GM18909 (cell line): ENCODE results near the gene ZNF773.
"Not testable (repeated sequence)": the region's sequence is repeated elsewhere in the genome, so short reads cannot be mapped to it uniquely, and the experiment has no call there.

Experiments
- ATAC-seq: cut with Tn5 transposase; IDR thresholded peaks from one replicate; pipeline ENCODE4 v1.9.1; 2021; ENCODE audit warnings: mild to moderate bottlenecking; ENCODE audit not compliant: unreplicated experiment, poor library complexity

The ZNF773 gene

GRCh38 chr19:57499680-57500395 is at the start of gene ZNF773:
Gene ZNF773, plus strand, starts transcription at chr19:57499938. Its CDS starts 143 bp downstream, at chr19:57500081.
- peak; percentile 99 for ATAC-seq

GRCh38 chr19:57452307-57452706 is 47.4 kb upstream of the ZNF773 start:
- no peak for ATAC-seq

GRCh38 chr19:57465680-57466381 is 33.9 kb upstream of the ZNF773 start:
- no peak for ATAC-seq

- ATAC-seq = no peak
Measured at GRCh38 chr19:57466489-57466888, 33.2 kb upstream of the ZNF773 start.

- ATAC-seq = no peak
Measured at GRCh38 chr19:57473646-57474045, 26.1 kb upstream of the ZNF773 start.

- peak; percentile 94 for ATAC-seq
Measured at GRCh38 chr19:57477191-57478008, 22.3 kb upstream of the ZNF773 start, which contains the start of gene ZNF772. Gene ZNF772, minus strand, starts transcription at chr19:57477566. Its CDS starts 257 bp downstream, at chr19:57477309.

GRCh38 chr19:57487477-57488298 is 12.1 kb upstream of the ZNF773 start, which contains the start of gene ZNF419:
Gene ZNF419, plus strand, starts transcription at chr19:57487750. Its CDS starts 201 bp downstream, at chr19:57487951.
- peak; percentile 92 for ATAC-seq

- ATAC-seq = not testable (repeated sequence)
Measured at GRCh38 chr19:57488299-57488644, 11.5 kb upstream of the ZNF773 start.

- ATAC-seq = not testable (repeated sequence)
Measured at GRCh38 chr19:57499332-57499679, 432 bp upstream of the ZNF773 start.

GRCh38 chr19:57500400-57500799 is 662 bp downstream of the ZNF773 start:
- not testable (repeated sequence) for ATAC-seq

GRCh38 chr19:57506163-57506562 is 6.4 kb downstream of the ZNF773 start:
- ATAC-seq = no peak

- no peak for ATAC-seq
Measured at GRCh38 chr19:57511484-57511883, 11.7 kb downstream of the ZNF773 start.

- no peak for ATAC-seq
Measured at GRCh38 chr19:57512845-57513244, 13.1 kb downstream of the ZNF773 start.

GRCh38 chr19:57515255-57515654 is 15.5 kb downstream of the ZNF773 start:
- ATAC-seq = no peak

GRCh38 chr19:57518021-57518420 is 18.3 kb downstream of the ZNF773 start:
- ATAC-seq = not testable (repeated sequence)

GRCh38 chr19:57527136-57527881 is 27.6 kb downstream of the ZNF773 start, which contains the start of gene ZNF549:
Gene ZNF549, plus strand, starts transcription at chr19:57527356. Its CDS starts 218 bp downstream, at chr19:57527574.
- peak; percentile 98 for ATAC-seq

- no peak for ATAC-seq
Measured at GRCh38 chr19:57537953-57538547, 38.3 kb downstream of the ZNF773 start.

- no peak for ATAC-seq
Measured at GRCh38 chr19:57546513-57546912, 46.8 kb downstream of the ZNF773 start.

- no peak for ATAC-seq
Measured at GRCh38 chr19:57552432-57552831, 52.7 kb downstream of the ZNF773 start.
